ENCODE measurements around the gene CXorf51B.
"Not testable (repeated sequence)": the region's sequence is repeated elsewhere in the genome, so short reads cannot be mapped to it uniquely, and the experiment has no call there.

The CXorf51B gene

DNA sequence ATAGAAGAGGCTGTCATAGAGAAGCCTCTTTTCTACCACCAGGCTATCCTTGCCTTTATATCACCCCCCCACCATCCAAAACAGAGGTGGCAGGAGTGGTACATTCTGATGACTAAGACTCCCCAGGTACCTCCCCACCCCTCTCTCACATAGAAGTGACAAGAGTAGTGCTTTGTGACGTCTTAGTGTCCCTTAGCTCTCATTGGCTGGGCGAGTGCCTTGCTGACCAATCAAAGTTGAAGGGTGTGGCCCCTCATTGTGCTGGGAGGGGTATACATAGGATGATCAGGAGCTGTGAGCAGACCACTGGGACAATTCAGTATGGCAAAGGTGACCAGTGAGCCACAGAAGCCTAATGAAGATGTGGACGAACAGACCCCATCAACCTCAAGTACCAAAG is at the start of gene CXorf51B:
Gene CXorf51B, plus strand, starts transcription at position 301 of the 400 bp plus-strand sequence. Its CDS starts 21 bp downstream, at position 322.
- DNase-seq (ENCODE audit: low spot score); FAIRE-seq: not testable (repeated sequence)

DNA sequence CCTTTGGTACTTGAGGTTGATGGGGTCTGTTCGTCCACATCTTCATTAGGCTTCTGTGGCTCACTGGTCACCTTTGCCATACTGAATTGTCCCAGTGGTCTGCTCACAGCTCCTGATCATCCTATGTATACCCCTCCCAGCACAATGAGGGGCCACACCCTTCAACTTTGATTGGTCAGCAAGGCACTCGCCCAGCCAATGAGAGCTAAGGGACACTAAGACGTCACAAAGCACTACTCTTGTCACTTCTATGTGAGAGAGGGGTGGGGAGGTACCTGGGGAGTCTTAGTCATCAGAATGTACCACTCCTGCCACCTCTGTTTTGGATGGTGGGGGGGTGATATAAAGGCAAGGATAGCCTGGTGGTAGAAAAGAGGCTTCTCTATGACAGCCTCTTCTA is 5.1 kb downstream of the CXorf51B start, which contains the start of gene CXorf51A:
Gene CXorf51A, minus strand, starts transcription at position 101 of the 400 bp plus-strand sequence. Its CDS starts 21 bp downstream, at position 80.
- not testable (repeated sequence) for FAIRE-seq; DNase-seq (ENCODE audit: low spot score)

DNA sequence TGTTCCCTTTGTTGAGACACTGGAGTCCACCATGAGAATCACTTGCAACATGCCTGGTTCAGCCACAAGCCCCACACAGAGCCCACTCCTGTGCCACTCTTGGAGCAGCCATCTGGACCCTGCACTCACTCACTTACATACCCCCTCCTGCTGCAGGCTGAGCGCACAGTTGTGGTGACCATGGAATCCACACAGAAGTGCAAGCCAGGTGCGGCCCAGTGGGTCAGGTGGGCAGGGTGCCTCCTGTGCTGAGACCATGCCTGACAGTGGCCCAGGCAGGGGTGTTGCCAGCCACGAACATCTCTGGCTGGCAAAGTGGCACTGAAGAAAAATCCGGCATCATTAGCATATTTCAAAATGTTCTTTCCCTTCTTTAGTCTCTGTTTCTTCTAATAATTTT is 22.4 kb downstream of the CXorf51B start:
- DNase-seq (ENCODE audit: low spot score) (no peak), FAIRE-seq (no peak)

DNA sequence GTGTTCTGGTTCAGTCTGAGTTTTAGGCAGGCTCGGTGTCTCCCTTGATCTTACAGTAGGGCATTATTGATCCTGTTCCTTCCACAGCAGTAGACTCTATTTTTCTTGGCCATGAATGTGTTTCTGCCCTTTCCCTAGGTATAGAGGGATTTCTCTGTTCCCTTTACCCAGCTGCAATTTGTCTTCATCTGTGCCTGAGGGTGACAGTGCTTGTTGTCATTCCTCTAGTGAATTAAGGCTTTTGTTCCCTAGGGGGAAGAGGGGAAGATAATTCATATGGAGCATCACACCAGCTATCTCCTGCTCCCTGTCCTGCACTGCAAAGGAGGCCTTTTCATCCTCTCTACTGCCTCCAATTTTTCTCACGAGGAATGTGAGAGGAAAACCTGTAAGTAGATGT is 44.7 kb downstream of the CXorf51B start:
- FAIRE-seq (no peak), DNase-seq (ENCODE audit: low spot score) (no peak)
